Endothelial cell of umbilical vein (primary cell): Measurements from ENCODE around the gene MAML3. TPM values are rescaled to one million over a fixed set of nuclear protein-coding genes. Genes with fewer than 3 reads are reported as not detected.

Experiments
- BruUV-seq: library from RNA; stranded (reverse); fragments of 400-500 nt; replicated peaks from 2 replicates; lab custom pipeline; 2021; lab: Mats Ljungman, UMichigan
- CTCF ChIA-PET: fragments of 300-600, 350-600 bp; sonication (Branson Sonifier 250); formaldehyde crosslinking; loops from one replicate; lab custom pipeline; 2021; ENCODE audit warnings: antibody characterized with exemption, inconsistent platforms; lab: Charles Lee
- POLR2A ChIA-PET: fragments of 300-600, 350-600 bp; sonication (Branson Sonifier 250); formaldehyde crosslinking; loops from one replicate; lab custom pipeline; 2021; ENCODE audit warnings: antibody characterized with exemption, inconsistent platforms; lab: Charles Lee
- DNase-seq: peaks from one replicate; pipeline ENCODE4 v3.0.0-alpha.2; 2011; ENCODE audit warnings: low read depth, low spot score
- FAIRE-seq: peaks from 2 replicates; lab custom pipeline; 2011; peaks lifted over from hg19 to GRCh38; lab: Jason Lieb, UNC
- H2AFZ ChIP-seq: 2 replicates; pipeline ENCODE4 v1.6.0; 2012; ENCODE audit warnings: low read depth, low read length, control low read depth, inconsistent platforms
- H3K27ac ChIP-seq: 2 replicates; pipeline ENCODE4 v1.5.1; 2011; ENCODE audit warnings: low read depth, mild to moderate bottlenecking, control low read depth, low read length, moderate library complexity; ENCODE audit not compliant: insufficient read depth
- H3K27me3 ChIP-seq, 2 experiments: 2 replicates each; pipeline versions ENCODE4 v1.6.0 to v1.6.1; 2011; ENCODE audit warnings: low read length in 2 of 2, mixed read lengths in 1 of 2; ENCODE audit not compliant: control insufficient read depth in 2 of 2, insufficient read depth in 2 of 2
- H3K36me3 ChIP-seq, 2 experiments: 2 replicates in 1 of 2; 3 replicates in 1 of 2; pipeline ENCODE4 v1.5.1; 2011; ENCODE audit warnings: low read length in 2 of 2, mild to moderate bottlenecking in 1 of 2, moderate library complexity in 1 of 2; ENCODE audit not compliant: control insufficient read depth in 2 of 2, insufficient read depth in 2 of 2; ENCODE audit errors: extremely low read depth in 1 of 2
- H3K4me1 ChIP-seq: 3 replicates; pipeline ENCODE4 v1.5.1; 2011; ENCODE audit warnings: mild to moderate bottlenecking, low read length; ENCODE audit not compliant: control insufficient read depth, insufficient read depth; ENCODE audit errors: extremely low read depth
- H3K4me2 ChIP-seq: 2 replicates; pipeline ENCODE4 v1.6.1; 2011; ENCODE audit warnings: low read length, control low read depth, mixed read lengths; ENCODE audit not compliant: insufficient read depth
- H3K4me3 ChIP-seq, 3 experiments: fragments of 200-600 bp in 1 of 3; sonication (generic), shearing (Covaris generic) in 1 of 3; replicated peaks in 1 of 3; 2 replicates each; pipeline ENCODE4 v1.5.1; 2011 to 2016; ENCODE audit warnings: control low read depth in 3 of 3, low read length in 3 of 3, mild to moderate bottlenecking in 2 of 3, inconsistent platforms in 1 of 3, low read depth in 1 of 3, moderate library complexity in 1 of 3; ENCODE audit not compliant: insufficient read depth in 1 of 3
- H3K79me2 ChIP-seq: 2 replicates; pipeline ENCODE4 v1.6.0; 2012; ENCODE audit warnings: low read length, inconsistent platforms; ENCODE audit not compliant: control insufficient read depth, insufficient read depth
- H3K9ac ChIP-seq: replicated peaks from 2 replicates; pipeline ENCODE3; 2011; ENCODE audit warnings: low read length, control low read depth; ENCODE audit not compliant: insufficient read depth; ENCODE audit errors: extremely low read depth
- H3K9me1 ChIP-seq: replicated peaks from 3 replicates; pipeline ENCODE4 v1.6.0; 2011; ENCODE audit warnings: mild to moderate bottlenecking, low read length; ENCODE audit not compliant: control insufficient read depth, insufficient read depth; ENCODE audit errors: extremely low read depth
- H3K9me3 ChIP-seq: replicated peaks from 2 replicates; pipeline ENCODE4 v1.5.1; 2012; ENCODE audit warnings: low read length, inconsistent platforms; ENCODE audit not compliant: control insufficient read depth, insufficient read depth
- H4K20me1 ChIP-seq: replicated peaks from 2 replicates; pipeline ENCODE3; 2011; ENCODE audit warnings: mild to moderate bottlenecking, low read length; ENCODE audit not compliant: control insufficient read depth, insufficient read depth; ENCODE audit errors: extremely low read depth
- CTCF ChIP-seq, 2 donors: IDR thresholded peaks; 1 replicate in 1 of 2; 2 replicates in 1 of 2; pipeline ENCODE4 v1.5.1; 2011; ENCODE audit warnings: low read length in 2 of 2, mild to moderate bottlenecking in 2 of 2, moderate library complexity in 2 of 2, control low read depth in 1 of 2, inconsistent platforms in 1 of 2, low read depth in 1 of 2; ENCODE audit not compliant: insufficient read depth in 1 of 2; ENCODE audit errors: extremely low read depth in 1 of 2
- GATA2 ChIP-seq: IDR thresholded peaks from 2 replicates; pipeline ENCODE4 v1.7.0; 2011; ENCODE audit warnings: low read depth, mild to moderate bottlenecking, moderate library complexity, mixed read lengths, low read length; ENCODE audit not compliant: insufficient read length, insufficient read depth
- JUN ChIP-seq: IDR thresholded peaks from 2 replicates; pipeline ENCODE4 v1.6.1; 2011; ENCODE audit warnings: borderline replicate concordance, low read depth; ENCODE audit not compliant: insufficient read length, insufficient read depth
- MAX ChIP-seq: IDR thresholded peaks from 2 replicates; pipeline ENCODE4 v1.6.1; 2011; ENCODE audit not compliant: insufficient read depth, insufficient read length
- POLR2A ChIP-seq: IDR thresholded peaks from 2 replicates; pipeline ENCODE4 v1.6.1; 2012; ENCODE audit warnings: low read depth, mild to moderate bottlenecking, control low read depth, low read length
- POLR2AphosphoS5 ChIP-seq: IDR thresholded peaks from 2 replicates; pipeline ENCODE4 v1.6.1; 2012; ENCODE audit warnings: low read depth, mild to moderate bottlenecking, control low read depth, low read length, moderate library complexity; ENCODE audit not compliant: insufficient read depth
- dilution Hi-C: fragments of 300-500 bp; cut with MboI; formaldehyde crosslinking; loops from one replicate; pipeline ENCODE4 v1.15.0; 2019; ENCODE audit warnings: low sequenced_read_pairs; ENCODE audit not compliant: extremely low pct_ligation_motif_present
- intact Hi-C: fragments of 100-400 bp; cut with micrococcal nuclease; formaldehyde crosslinking; loops from one replicate; pipeline ENCODE4 v1.10.0; 2022
- polyA plus RNA-seq, 4 experiments: library from polyadenylated mRNA; depleted of rRNA in 3 of 4; stranded (reverse) in 3 of 4; unstranded in 1 of 4; fragments of >200 nt; gene quantifications; 2 replicates each; pipeline versions ENCODE4 v1.2.1 to v1.2.3, GENCODE V29; 2011 to 2012; ENCODE audit warnings: missing spikeins in 1 of 4
- total RNA-seq: library from RNA; stranded (reverse); gene quantifications from 2 replicates; pipeline ENCODE4 v1.2.3, GENCODE V29; 2021

The MAML3 gene
- total and polyA plus RNA-seq, 2 donors (not counting 3 experiments of a cell fraction or from before 2014, with no cell fraction given), result 14.0 to 20.3 TPM

GRCh38 chr4:139884438-139884837, 269.5 kb downstream of the MAML3 start:
- CTCF ChIA-PET, result interaction anchor here (0.9 kb wide), 1 partner anchor 122 kb away, joined by 4 read pairs; no protein-coding TSS in a partner anchor
- Histone ChIP-seq H3K9me3 (no peaks in the 10 kb centered on the region), H2AFZ (no peak overlapping the region), H3K9ac (no peak overlapping the region), H3K4me1 (no peaks in the 10 kb centered on the region), H3K27ac (no peak overlapping the region), H3K79me2 (no peaks in the 10 kb centered on the region), H3K4me2 (no peak overlapping the region), H3K27me3 (no peaks in the 10 kb centered on the region), H3K36me3 (no peaks in the 10 kb centered on the region), H3K4me3 (no peak overlapping the region), H4K20me1 (no peaks in the 10 kb centered on the region), H3K9me1 (no peaks in the 10 kb centered on the region)
- no TSS peak for BruUV-seq
- TF ChIP-seq CTCF (IDR thresholded peaks at IDR 0.05; ENCODE audit: extremely low read depth in 1 of 2, insufficient read depth in 1 of 2, low read depth in 1 of 2, low read length in 2 of 2) (no peak), GATA2 (no peak), POLR2AphosphoS5 (no peak), JUN (no peak), POLR2A (no peak), MAX (no peak)
- FAIRE-seq (no peak), DNase-seq (no peak)
- intact Hi-C loops (no loop called here), dilution Hi-C loops (no loop called here)
- POLR2A ChIA-PET, result no interaction called here
